ENCODE data around the gene CHST8. TPM values are rescaled to one million over a fixed set of nuclear protein-coding genes. Genes with fewer than 3 reads are reported as not detected.

The CHST8 gene
- total RNA-seq, 1 donor = not detected

DNA sequence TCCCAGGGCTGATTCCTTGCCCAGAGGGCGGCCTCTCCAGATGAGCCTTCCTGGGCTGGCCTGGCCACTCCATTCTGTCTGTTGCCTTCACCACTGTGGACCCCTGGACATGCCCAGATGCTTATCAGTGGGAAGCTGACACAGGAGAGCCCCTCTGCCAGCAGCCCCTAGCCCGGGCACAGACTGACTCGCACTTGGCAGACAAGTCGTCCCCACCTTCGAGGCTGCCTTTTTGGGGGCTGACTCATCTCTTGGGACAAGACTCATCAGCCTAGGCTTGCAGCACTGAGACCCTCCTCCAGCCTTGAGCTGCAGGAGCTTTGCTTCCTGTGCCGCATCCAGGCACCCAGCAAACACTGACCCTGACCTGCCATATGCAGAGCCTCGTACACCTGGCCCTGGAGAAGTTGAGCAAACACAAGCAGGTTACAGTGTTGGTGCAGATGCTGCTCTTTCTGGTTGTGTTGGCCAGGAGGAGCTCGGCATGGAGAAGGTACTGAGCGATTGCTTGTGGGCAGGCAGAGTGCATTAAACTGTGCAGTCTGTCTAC is 8.1 kb downstream of the CHST8 start:
- TF ChIP-seq, protein P1, sequence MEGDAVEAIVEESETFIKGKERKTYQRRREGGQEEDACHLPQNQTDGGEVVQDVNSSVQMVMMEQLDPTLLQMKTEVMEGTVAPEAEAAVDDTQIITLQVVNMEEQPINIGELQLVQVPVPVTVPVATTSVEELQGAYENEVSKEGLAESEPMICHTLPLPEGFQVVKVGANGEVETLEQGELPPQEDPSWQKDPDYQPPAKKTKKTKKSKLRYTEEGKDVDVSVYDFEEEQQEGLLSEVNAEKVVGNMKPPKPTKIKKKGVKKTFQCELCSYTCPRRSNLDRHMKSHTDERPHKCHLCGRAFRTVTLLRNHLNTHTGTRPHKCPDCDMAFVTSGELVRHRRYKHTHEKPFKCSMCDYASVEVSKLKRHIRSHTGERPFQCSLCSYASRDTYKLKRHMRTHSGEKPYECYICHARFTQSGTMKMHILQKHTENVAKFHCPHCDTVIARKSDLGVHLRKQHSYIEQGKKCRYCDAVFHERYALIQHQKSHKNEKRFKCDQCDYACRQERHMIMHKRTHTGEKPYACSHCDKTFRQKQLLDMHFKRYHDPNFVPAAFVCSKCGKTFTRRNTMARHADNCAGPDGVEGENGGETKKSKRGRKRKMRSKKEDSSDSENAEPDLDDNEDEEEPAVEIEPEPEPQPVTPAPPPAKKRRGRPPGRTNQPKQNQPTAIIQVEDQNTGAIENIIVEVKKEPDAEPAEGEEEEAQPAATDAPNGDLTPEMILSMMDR (IDR thresholded peaks at IDR 0.05; ENCODE audit: extremely low read depth, low read depth, low read length) = no peak

DNA sequence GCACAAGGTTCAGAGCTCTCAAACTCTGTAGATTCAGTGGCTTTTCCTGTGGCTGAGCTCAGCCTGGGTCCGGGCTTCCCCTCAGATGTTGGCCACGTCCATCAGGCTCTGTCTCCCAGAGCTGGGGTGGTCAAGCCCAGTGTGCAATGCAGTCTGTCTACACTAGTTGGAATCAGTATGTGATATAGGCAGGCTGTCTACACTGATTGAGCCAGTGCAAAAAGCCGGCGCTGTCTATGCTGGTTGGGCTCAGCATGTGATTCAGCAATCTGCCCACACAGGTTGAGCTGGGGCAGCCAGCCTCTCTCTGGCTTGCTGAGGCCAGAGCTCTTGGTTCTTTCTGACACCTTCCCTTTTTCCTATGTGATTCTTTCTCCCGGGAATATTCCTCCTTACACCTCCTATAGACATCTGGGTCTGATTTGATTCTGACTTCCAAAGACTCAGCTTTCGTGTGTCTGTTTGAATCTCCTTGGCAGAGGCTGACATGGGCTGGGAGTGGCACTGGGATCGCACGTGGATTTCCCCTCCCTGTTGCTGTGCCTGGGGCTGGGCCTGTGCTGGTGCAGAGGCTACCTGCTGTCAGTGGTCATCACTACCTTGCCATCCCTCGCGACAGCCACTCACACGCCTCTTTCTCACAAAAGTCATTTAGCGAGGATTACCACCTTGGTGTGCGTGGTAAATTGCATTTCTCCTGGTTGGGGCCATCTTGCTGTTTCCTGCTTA is 9.3 kb downstream of the CHST8 start:
- TF ChIP-seq, protein P1 (IDR thresholded peaks at IDR 0.05; ENCODE audit: extremely low read depth, low read depth, low read length) = no peak
- Histone ChIP-seq H3K27ac (ENCODE audit: low read depth, low read length) (no peak overlapping the region), H3K9me3 (ENCODE audit: low read depth, low read length) (no peaks in the 10 kb centered on the region), H3K4me1 (ENCODE audit: insufficient read depth, low read length) (no peaks in the 10 kb centered on the region), H3K79me2 (ENCODE audit: insufficient read depth, low read length) (no peaks in the 10 kb centered on the region), H3K27me3 (ENCODE audit: insufficient read depth, low read length) (no peaks in the 10 kb centered on the region), H4K20me1 (ENCODE audit: insufficient read depth, low read length) (no peaks in the 10 kb centered on the region), H3K4me2 (ENCODE audit: insufficient read depth, low read length) (no peak overlapping the region), H3K36me3 (ENCODE audit: insufficient read depth, low read length) (no peaks in the 10 kb centered on the region), H3K4me3 (ENCODE audit: insufficient read depth, low read length) (no peak overlapping the region), H2AFZ (ENCODE audit: low read length) (no peak overlapping the region)
- DNase-seq (ENCODE audit: insufficient read length, low spot score, missing footprints) = no peak

More for the DNA sequence above, 8.1 kb downstream of the CHST8 start:
- Histone ChIP-seq H4K20me1 (ENCODE audit: insufficient read depth, low read length) (no peaks in the 10 kb centered on the region), H3K27ac (ENCODE audit: low read depth, low read length) (no peak overlapping the region), H3K9me3 (ENCODE audit: low read depth, low read length) (no peaks in the 10 kb centered on the region), H2AFZ (ENCODE audit: low read length) (no peak overlapping the region), H3K79me2 (ENCODE audit: insufficient read depth, low read length) (no peaks in the 10 kb centered on the region), H3K27me3 (ENCODE audit: insufficient read depth, low read length) (peaks cover under 1% of the 10 kb centered on the region), H3K4me1 (ENCODE audit: insufficient read depth, low read length) (no peaks in the 10 kb centered on the region), H3K36me3 (ENCODE audit: insufficient read depth, low read length) (no peaks in the 10 kb centered on the region), H3K4me2 (ENCODE audit: insufficient read depth, low read length) (no peak overlapping the region), H3K4me3 (ENCODE audit: insufficient read depth, low read length) (no peak overlapping the region)
- DNase-seq (ENCODE audit: insufficient read length, low spot score, missing footprints) = peak; percentile 78

DNA sequence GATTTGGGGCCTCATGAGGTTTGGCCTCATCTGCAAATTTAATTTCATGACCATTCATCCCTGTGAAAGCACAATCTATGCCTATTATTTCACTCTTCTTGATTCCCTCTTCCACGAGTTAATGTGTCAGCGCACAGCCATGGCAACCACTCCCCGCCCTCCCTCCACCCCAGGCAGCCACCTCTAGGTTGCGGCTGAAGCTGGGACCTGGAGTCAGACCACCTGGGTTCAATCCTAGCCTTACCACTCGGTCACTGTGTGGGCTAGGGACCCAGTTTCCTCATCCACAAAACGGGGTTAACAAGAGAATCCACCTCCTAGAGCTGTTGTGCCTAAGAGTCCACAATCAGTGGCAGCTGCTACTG is 9.8 kb downstream of the CHST8 start:
- Histone ChIP-seq H3K9me3 (ENCODE audit: low read depth, low read length) (no peaks in the 10 kb centered on the region), H3K4me1 (ENCODE audit: insufficient read depth, low read length) (no peaks in the 10 kb centered on the region), H4K20me1 (ENCODE audit: insufficient read depth, low read length) (no peaks in the 10 kb centered on the region), H3K27me3 (ENCODE audit: insufficient read depth, low read length) (no peaks in the 10 kb centered on the region), H2AFZ (ENCODE audit: low read length) (no peak overlapping the region), H3K79me2 (ENCODE audit: insufficient read depth, low read length) (no peaks in the 10 kb centered on the region), H3K4me2 (ENCODE audit: insufficient read depth, low read length) (no peak overlapping the region), H3K36me3 (ENCODE audit: insufficient read depth, low read length) (no peaks in the 10 kb centered on the region), H3K4me3 (ENCODE audit: insufficient read depth, low read length) (no peak overlapping the region), H3K27ac (ENCODE audit: low read depth, low read length) (no peak overlapping the region)
- TF ChIP-seq, protein P1 (IDR thresholded peaks at IDR 0.05; ENCODE audit: extremely low read depth, low read depth, low read length) = no peak
- no peak for DNase-seq (ENCODE audit: insufficient read length, low spot score, missing footprints)

DNA sequence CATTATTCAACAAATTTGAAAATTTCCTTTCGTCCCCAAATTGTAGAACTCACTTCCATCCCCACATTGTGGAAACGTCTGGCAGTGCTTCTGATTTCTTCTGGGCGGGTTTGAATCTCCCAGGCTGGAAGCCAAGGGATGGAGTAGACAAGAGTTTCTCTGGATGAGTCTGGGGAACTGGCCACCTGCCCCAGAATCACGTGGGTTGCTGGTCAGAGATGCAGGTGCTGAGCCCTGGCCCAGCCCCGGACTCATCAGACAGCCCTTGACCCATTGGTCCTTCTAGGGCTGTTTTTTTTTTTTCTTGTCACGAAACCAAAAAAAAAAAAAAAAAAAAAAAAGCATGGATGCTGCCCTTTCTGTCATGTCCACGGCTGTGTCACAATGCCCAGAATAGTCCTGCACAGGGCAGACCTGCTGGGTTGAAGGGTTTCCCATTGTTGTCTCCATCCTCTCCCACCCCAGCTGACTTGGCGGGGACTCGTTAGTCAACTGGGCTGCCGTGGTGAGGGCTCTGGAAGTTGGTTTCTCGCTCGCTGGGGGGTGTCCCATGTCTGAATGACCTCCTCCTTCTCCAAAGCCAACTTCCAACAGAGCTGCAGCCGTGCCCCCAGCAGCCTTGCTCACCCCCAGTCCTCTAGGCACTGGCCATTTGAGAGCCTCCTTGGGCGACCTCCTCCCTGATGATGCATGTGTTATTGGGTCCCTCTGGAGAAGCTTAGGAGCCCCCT is 12.8 kb downstream of the CHST8 start:
- DNase-seq (ENCODE audit: insufficient read length, low spot score, missing footprints) = no peak
- TF ChIP-seq, protein P1 (IDR thresholded peaks at IDR 0.05; ENCODE audit: extremely low read depth, low read depth, low read length) = no peak

More for the DNA sequence above, 12.8 kb downstream of the CHST8 start:
- Histone ChIP-seq H3K4me2 (ENCODE audit: insufficient read depth, low read length) (no peak overlapping the region), H3K79me2 (ENCODE audit: insufficient read depth, low read length) (no peaks in the 10 kb centered on the region), H3K36me3 (ENCODE audit: insufficient read depth, low read length) (no peaks in the 10 kb centered on the region), H2AFZ (ENCODE audit: low read length) (no peak overlapping the region), H4K20me1 (ENCODE audit: insufficient read depth, low read length) (no peaks in the 10 kb centered on the region), H3K4me3 (ENCODE audit: insufficient read depth, low read length) (no peak overlapping the region), H3K27ac (ENCODE audit: low read depth, low read length) (no peak overlapping the region), H3K27me3 (ENCODE audit: insufficient read depth, low read length) (no peaks in the 10 kb centered on the region), H3K9me3 (ENCODE audit: low read depth, low read length) (no peaks in the 10 kb centered on the region), H3K4me1 (ENCODE audit: insufficient read depth, low read length) (no peaks in the 10 kb centered on the region)

Data from osteoblast (primary cell).